NB4 (cell line): Measurements from ENCODE around the gene GSTO2.

Experiments
- DNase-seq: peaks from one replicate; pipeline ENCODE4 v3.0.0; 2010; ENCODE audit warnings: low read depth
- H3K4me3 ChIP-seq: one replicate; pipeline ENCODE4 v1.5.1; 2011; ENCODE audit warnings: mild to moderate bottlenecking, low read depth, low read length, moderate library complexity
- CTCF ChIP-seq: IDR thresholded peaks from one replicate; pipeline ENCODE4 v1.5.1; 2012; ENCODE audit warnings: low read depth, low read length
- MAX ChIP-seq: IDR thresholded peaks from 2 replicates; pipeline ENCODE4 v1.6.1; 2011; ENCODE audit warnings: low read depth, low read length
- MYC ChIP-seq: IDR thresholded peaks from 2 replicates; pipeline ENCODE4 v1.6.1; 2011; ENCODE audit warnings: low read depth, low read length
- POLR2A ChIP-seq: IDR thresholded peaks from 2 replicates; pipeline ENCODE4 v1.6.1; 2011; ENCODE audit warnings: mild to moderate bottlenecking; ENCODE audit not compliant: insufficient read length; ENCODE audit errors: extremely low read depth

Gene GSTO2

GRCh38 chr10:104333032-104333727, 64.2 kb downstream of the GSTO2 start:
- TF ChIP-seq MYC (no peak), POLR2A (no peak), CTCF (no peak), MAX (no peak)
- H3K4me3 ChIP-seq = no peak overlapping the region

GRCh38 chr10:104333728-104334373, 64.9 kb downstream of the GSTO2 start:
- DNase-seq = no peak
- no peak overlapping the region for H3K4me3 ChIP-seq
- no peak for TF ChIP-seq MYC
- no peak for TF ChIP-seq POLR2A
- no peak for TF ChIP-seq CTCF
- no peak for TF ChIP-seq MAX

More at GRCh38 chr10:104333032-104333727, 64.2 kb downstream of the GSTO2 start:
- DNase-seq = no peak

- H3K4me3 ChIP-seq = no peak overlapping the region
Observed at GRCh38 chr10:104334561-104334960, 65.6 kb downstream of the GSTO2 start.

GRCh38 chr10:104334965-104335650, 66.1 kb downstream of the GSTO2 start:
- H3K4me3 ChIP-seq = no peak overlapping the region
- TF ChIP-seq MYC (no peak), MAX (no peak), POLR2A (no peak), CTCF (no peak)
- no peak for DNase-seq

More at GRCh38 chr10:104334561-104334960, 65.6 kb downstream of the GSTO2 start:
- TF ChIP-seq CTCF (no peak), POLR2A (no peak), MAX (no peak), MYC (no peak)
- no peak for DNase-seq

GRCh38 chr10:104336821-104337467, 68.0 kb downstream of the GSTO2 start:
- peak overlapping the region; percentile 83 for H3K4me3 ChIP-seq
- DNase-seq = peak; percentile 26
- TF ChIP-seq POLR2A (no peak), MAX (no peak), MYC (no peak), CTCF (no peak)
